ENCODE measurements around the gene KHDC1.
"Not testable (repeated sequence)": the region's sequence is repeated elsewhere in the genome, so short reads cannot be mapped to it uniquely, and the experiment has no call there.

- not testable (repeated sequence) for TF ChIP-seq CTCF (IDR thresholded peaks at IDR 0.05 in 2 of 3, conservative IDR thresholded peaks at IDR 0.05 in 1 of 3; ENCODE audit: borderline replicate concordance in 1 of 3, insufficient read depth in 1 of 3, low read depth in 2 of 3, low read length in 2 of 3); RAD21 (IDR thresholded peaks at IDR 0.05; ENCODE audit: low read depth)
Measured at GRCh38 chr6:73310503-73310845, 47.5 kb upstream of the KHDC1 start.
